ENCODE data around the gene HGFAC. TPM values are rescaled to one million over a fixed set of nuclear protein-coding genes. Genes with fewer than 3 reads are reported as not detected.

HGFAC gene
- total RNA-seq, 2 experiments from 2014 or later: 0.25 to 0.75 TPM

DNA sequence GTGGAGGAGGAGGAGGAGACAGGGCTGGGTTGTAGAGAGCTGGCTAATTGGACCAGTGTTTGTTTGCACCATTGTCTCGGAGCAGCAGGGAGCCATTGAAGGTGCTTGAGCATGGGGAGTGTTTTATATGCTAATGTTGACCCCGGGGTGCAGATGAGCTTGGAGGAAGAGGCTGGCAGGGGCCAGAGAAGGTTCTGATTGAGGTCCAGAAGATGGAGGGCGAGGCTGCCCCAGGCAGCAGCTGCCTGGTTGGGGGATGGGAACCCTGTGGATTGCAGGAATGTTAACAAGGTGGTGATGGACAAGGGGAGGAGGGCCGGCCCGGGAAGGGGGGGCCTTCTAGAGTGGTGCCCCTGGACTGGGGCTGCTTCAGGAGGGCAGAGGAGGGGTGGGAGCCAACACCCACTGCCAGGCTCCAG is 39.4 kb downstream of the HGFAC start:
- Histone ChIP-seq H3K27ac (ENCODE audit: low read depth in 1 of 2, low read length in 2 of 2) (no peak overlapping the region), H3K36me3 (ENCODE audit: insufficient read depth, low read length) (no peaks in the 10 kb centered on the region), H3K4me3 (ENCODE audit: low read length) (no peak overlapping the region), H3K27me3 (ENCODE audit: control insufficient read depth in 1 of 2, insufficient read depth in 2 of 2, low read length in 2 of 2) (peaks cover 28 to 30% of the 10 kb centered on the region in 2 experiments), H3K9me3 (ENCODE audit: control insufficient read depth in 1 of 2, insufficient read depth in 1 of 2, low read length in 2 of 2) (peaks cover 0 to 17% of the 10 kb centered on the region in 2 experiments), H3K4me1 (ENCODE audit: insufficient read depth, low read length) (peaks cover 22% of the 10 kb centered on the region)
- Mint-ChIP-seq H3K4me3 (no peak overlapping the region), H3K4me1 (ENCODE audit: low read depth) (no peaks in the 10 kb centered on the region), H3K36me3 (ENCODE audit: low read depth) (no peaks in the 10 kb centered on the region), H3K27ac (no peak overlapping the region), H3K27me3 (peaks cover 27% of the 10 kb centered on the region), H3K9me3 (no peaks in the 10 kb centered on the region)
- no peak for DNase-seq
- TF ChIP-seq CTCF (IDR thresholded peaks at IDR 0.05): no peak
- POLR2A ChIA-PET: no interaction called here
- CTCF ChIA-PET: interaction anchor here (0.8 to 1.1 kb wide), 2 partner anchors 10 to 375 kb away, joined by 3 read pairs; no protein-coding TSS in a partner anchor
- ATAC-seq (ENCODE audit: poor library complexity): no peak
- intact Hi-C loops (cut with DNase I, micrococcal nuclease): loop anchor here in 1 of 2 experiments (2.0 kb wide), 1 partner anchor 288 kb away; no protein-coding TSS in a partner anchor

DNA sequence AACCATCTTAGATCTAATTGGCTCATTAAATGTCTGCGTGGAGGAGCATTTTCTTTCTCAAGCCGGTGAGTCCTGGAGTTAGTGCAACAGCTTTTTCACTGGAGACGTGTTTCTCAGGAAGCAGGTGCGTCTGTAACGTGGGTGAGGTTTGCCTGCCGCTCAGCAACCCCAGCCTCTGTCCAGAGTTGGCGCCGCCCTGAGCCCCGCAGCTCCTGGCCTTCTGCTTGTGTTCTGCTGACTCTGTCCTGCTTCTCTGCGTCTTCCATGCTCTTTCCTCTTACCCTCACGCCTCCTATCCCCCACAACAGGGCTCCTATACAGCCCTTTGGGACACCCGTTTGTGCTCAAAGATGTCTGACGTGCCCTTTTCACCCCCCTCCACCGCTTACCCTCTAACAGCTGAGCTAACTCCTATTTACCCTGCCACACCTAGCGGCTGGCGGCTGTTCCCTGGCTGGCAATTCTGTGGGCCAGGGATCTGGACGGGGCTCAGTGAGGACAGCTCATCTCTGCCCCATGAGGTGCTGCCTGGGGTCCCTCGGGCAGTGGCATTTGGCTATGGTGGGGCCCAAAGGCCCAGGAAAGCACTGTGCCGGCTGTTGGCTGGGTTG is 40.1 kb downstream of the HGFAC start:
- ChIA-PET POLR2A (no interaction called here), CTCF (no interaction called here)
- DNase-seq (no peak), ATAC-seq (ENCODE audit: poor library complexity) (no peak)
- Histone ChIP-seq H3K4me1 (ENCODE audit: insufficient read depth, low read length) (peaks cover 22% of the 10 kb centered on the region), H3K36me3 (ENCODE audit: insufficient read depth, low read length) (no peaks in the 10 kb centered on the region), H3K4me3 (ENCODE audit: low read length) (no peak overlapping the region), H3K9me3 (ENCODE audit: control insufficient read depth in 1 of 2, insufficient read depth in 1 of 2, low read length in 2 of 2) (peaks cover 0 to 17% of the 10 kb centered on the region in 2 experiments), H3K27ac (ENCODE audit: low read depth in 1 of 2, low read length in 2 of 2) (no peak overlapping the region), H3K27me3 (ENCODE audit: control insufficient read depth in 1 of 2, insufficient read depth in 2 of 2, low read length in 2 of 2) (peaks cover 28 to 30% of the 10 kb centered on the region in 2 experiments)
- intact Hi-C loops (cut with DNase I, micrococcal nuclease): loop anchor here in 1 of 2 experiments (2.0 kb wide), 1 partner anchor 289 kb away; no protein-coding TSS in a partner anchor
- Mint-ChIP-seq H3K27me3 (peaks cover 27% of the 10 kb centered on the region), H3K36me3 (ENCODE audit: low read depth) (no peaks in the 10 kb centered on the region), H3K4me3 (no peak overlapping the region), H3K9me3 (no peaks in the 10 kb centered on the region), H3K4me1 (ENCODE audit: low read depth) (no peaks in the 10 kb centered on the region), H3K27ac (no peak overlapping the region)
- TF ChIP-seq CTCF (IDR thresholded peaks at IDR 0.05): no peak

DNA sequence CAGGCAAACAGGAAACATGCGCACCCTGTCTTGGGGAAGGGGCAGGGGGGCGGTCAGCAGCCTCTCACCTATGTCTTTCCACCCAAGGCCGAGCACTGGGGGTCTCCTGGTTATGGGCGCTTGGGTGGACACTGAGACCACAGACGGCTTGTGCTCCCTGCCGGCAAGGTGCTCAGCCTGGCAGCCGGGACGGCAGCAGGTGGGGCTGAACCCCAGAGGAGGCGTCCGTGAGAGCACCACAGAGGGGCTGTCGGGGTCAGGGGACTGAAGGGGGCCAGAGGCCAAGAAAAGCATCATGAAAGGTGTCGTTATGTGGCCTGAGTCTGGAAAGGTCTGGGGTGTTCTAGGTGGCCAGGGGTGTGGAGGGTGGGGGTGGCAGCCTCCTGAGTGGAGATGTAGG is 40.9 kb downstream of the HGFAC start:
- Histone ChIP-seq H3K27me3 (ENCODE audit: control insufficient read depth in 1 of 2, insufficient read depth in 2 of 2, low read length in 2 of 2) (peaks cover 28 to 30% of the 10 kb centered on the region in 2 experiments), H3K36me3 (ENCODE audit: insufficient read depth, low read length) (no peaks in the 10 kb centered on the region), H3K4me3 (ENCODE audit: low read length) (no peak overlapping the region), H3K4me1 (ENCODE audit: insufficient read depth, low read length) (peaks cover 22% of the 10 kb centered on the region), H3K27ac (ENCODE audit: low read depth in 1 of 2, low read length in 2 of 2) (no peak overlapping the region), H3K9me3 (ENCODE audit: control insufficient read depth in 1 of 2, insufficient read depth in 1 of 2, low read length in 2 of 2) (peaks cover 0 to 17% of the 10 kb centered on the region in 2 experiments)
- ChIA-PET CTCF (no interaction called here), POLR2A (no interaction called here)
- DNase-seq: no peak
- no peaks in the 10 kb centered on the region for H3K9me3 Mint-ChIP-seq
- intact Hi-C loops (cut with DNase I, micrococcal nuclease): no loop called here
- ATAC-seq (ENCODE audit: poor library complexity): no peak
- H3K4me1 Mint-ChIP-seq (ENCODE audit: low read depth): no peaks in the 10 kb centered on the region
- no peak for TF ChIP-seq CTCF (IDR thresholded peaks at IDR 0.05)
- peaks cover 27% of the 10 kb centered on the region for H3K27me3 Mint-ChIP-seq
- no peak overlapping the region for H3K27ac Mint-ChIP-seq
- no peak overlapping the region for H3K4me3 Mint-ChIP-seq
- no peaks in the 10 kb centered on the region for H3K36me3 Mint-ChIP-seq (ENCODE audit: low read depth)

Data from CD4-positive, alpha-beta T cell (primary cell).